GM12878 (cell line): ENCODE results near the gene LHFPL5. TPM values are rescaled to one million over a fixed set of nuclear protein-coding genes. Genes with fewer than 3 reads are reported as not detected.

ENCODE experiments used
- ATAC-seq: fragments of 200-7000 bp; cut with Tn5 transposase; 3 replicates; pipeline ENCODE4 v1.9.1; 2020; ENCODE audit warnings: mild to moderate bottlenecking, moderate library complexity
- BruUV-seq: library from RNA; stranded (reverse); fragments of 400-500 nt; replicated peaks from 2 replicates; lab custom pipeline; 2021; lab: Mats Ljungman, UMichigan
- CTCF ChIA-PET: fragments of 300-600 bp; sonication (Branson Sonifier 250); formaldehyde crosslinking; extraction: SDS; loops from one replicate; lab custom pipeline; 2021; ENCODE audit warnings: inconsistent platforms; lab: Yijun Ruan, JAX
- POLR2A ChIA-PET: fragments of 350-600 bp; formaldehyde crosslinking; extraction: SDS; loops from one replicate; lab custom pipeline; 2021; ENCODE audit warnings: inconsistent platforms; lab: Charles Lee
- RAD21 ChIA-PET: fragments of 300-600 bp; sonication (Branson Sonifier 250); formaldehyde crosslinking; loops from one replicate; lab custom pipeline; 2023; ENCODE audit warnings: antibody characterized with exemption; ENCODE audit not compliant: unreplicated experiment; lab: Charles Lee
- SMC1A ChIA-PET: fragments of 300-600 bp; sonication (Branson Sonifier 250); formaldehyde crosslinking; loops from one replicate; lab custom pipeline; 2023; ENCODE audit not compliant: unreplicated experiment, uncharacterized antibody; lab: Charles Lee
- DNase-seq: peaks from one replicate; pipeline ENCODE4 v3.0.0-alpha.2; 2011; ENCODE audit warnings: low read depth, low spot score
- FAIRE-seq: peaks from 3 replicates; lab custom pipeline; 2011; peaks lifted over from hg19 to GRCh38; lab: Jason Lieb, UNC
- H2AFZ ChIP-seq: 2 replicates; pipeline ENCODE4 v1.6.0; 2011; ENCODE audit warnings: low read depth, low read length, control low read depth; ENCODE audit not compliant: control insufficient read depth
- H3K27ac ChIP-seq: 2 replicates; pipeline ENCODE4 v1.5.1; 2011; ENCODE audit warnings: control low read depth; ENCODE audit not compliant: control insufficient read depth, insufficient read depth
- H3K27me3 ChIP-seq, 2 experiments: replicated peaks in 1 of 2; 2 replicates each; pipeline versions ENCODE4 v1.6.0 to v1.6.1; 2011; ENCODE audit warnings: low read length in 1 of 2; ENCODE audit not compliant: control insufficient read depth in 2 of 2, insufficient read depth in 2 of 2
- H3K36me3 ChIP-seq, 2 experiments: 2 replicates each; pipeline ENCODE4 v1.5.1; 2011; ENCODE audit warnings: low read length in 1 of 2; ENCODE audit not compliant: control insufficient read depth in 2 of 2, insufficient read depth in 2 of 2
- H3K4me1 ChIP-seq: 2 replicates; pipeline ENCODE4 v1.6.1; 2011; ENCODE audit warnings: mild to moderate bottlenecking, low read length, moderate library complexity, mixed read lengths; ENCODE audit not compliant: control insufficient read depth, insufficient read depth
- H3K4me2 ChIP-seq: 2 replicates; pipeline ENCODE4 v1.6.0; 2011; ENCODE audit warnings: control low read depth; ENCODE audit not compliant: control insufficient read depth, insufficient read depth
- H3K4me3 ChIP-seq: fragments of 200-600 bp; sonication (generic); 2 replicates; pipeline ENCODE4 v1.5.1; 2016
- H3K79me2 ChIP-seq: 2 replicates; pipeline ENCODE4 v1.6.0; 2011; ENCODE audit warnings: low read length; ENCODE audit not compliant: control insufficient read depth, insufficient read depth
- H3K9ac ChIP-seq: 2 replicates; pipeline ENCODE4 v1.8.0; 2011; ENCODE audit warnings: low read length, control low read depth, mixed read lengths; ENCODE audit not compliant: control insufficient read depth, insufficient read depth
- H3K9me3 ChIP-seq: replicated peaks from 3 replicates; pipeline ENCODE4 v1.5.1; 2011; ENCODE audit warnings: mild to moderate bottlenecking, low read length; ENCODE audit not compliant: control insufficient read depth, insufficient read depth
- H4K20me1 ChIP-seq: 2 replicates; pipeline ENCODE4 v1.6.0; 2011; ENCODE audit not compliant: control insufficient read depth, insufficient read depth
- BMI1 ChIP-seq: fragments of 450-650 bp; IDR thresholded peaks from 2 replicates; pipeline ENCODE4 v1.6.1; 2016; ENCODE audit warnings: mild to moderate bottlenecking, moderate library complexity, borderline replicate concordance
- CBX5 ChIP-seq: sonication (generic); IDR thresholded peaks from 2 replicates; pipeline ENCODE4 v1.6.1; 2016; ENCODE audit warnings: low read depth, moderate library complexity, mild to moderate bottlenecking, inconsistent platforms
- JUND ChIP-seq: IDR thresholded peaks from 2 replicates; pipeline ENCODE4 v1.6.1; 2012; ENCODE audit warnings: low read depth, mild to moderate bottlenecking, low read length, improper control_type of control experiment, moderate library complexity
- PAX8 ChIP-seq: fragments of 450-650 bp; IDR thresholded peaks from 2 replicates; pipeline ENCODE4 v1.6.1; 2017; ENCODE audit warnings: mild to moderate bottlenecking, moderate library complexity
- SMARCA5 ChIP-seq: fragments of 450-650 bp; IDR thresholded peaks from 2 replicates; pipeline ENCODE4 v1.6.1; 2017; ENCODE audit warnings: mild to moderate bottlenecking
- STAT1 ChIP-seq: fragments of 450-650 bp; conservative IDR thresholded peaks from 2 replicates; pipeline ENCODE4 v1.6.1; 2014; ENCODE audit warnings: antibody characterized with exemption, mild to moderate bottlenecking
- ZZZ3 ChIP-seq: IDR thresholded peaks from 2 replicates; pipeline ENCODE4 v1.6.1; 2011; ENCODE audit warnings: low read depth; ENCODE audit not compliant: control insufficient read depth, insufficient read length
- WGBS: methylation state at CpG from one replicate; pipeline ENCODE4 v1.1.6; 2016; ENCODE audit warnings: low lambda C conversion rate; ENCODE audit not compliant: insufficient replicate concordance, insufficient coverage; ENCODE audit errors: missing lambda C conversion rate; 5-methylcytosine and 5-hydroxymethylcytosine counted together
- in situ Hi-C: fragments of 300-500 bp; cut with MboI; formaldehyde crosslinking; loops from 9 replicates; pipeline ENCODE4 v1.14.3; 2018; ENCODE audit warnings: mixed read lengths
- intact Hi-C: fragments of 100-400 bp; cut with micrococcal nuclease; formaldehyde crosslinking; loops from one replicate; pipeline ENCODE4 v1.14.2; 2022; ENCODE audit not compliant: unreplicated experiment
- polyA plus RNA-seq, 11 experiments: library from polyadenylated mRNA; depleted of rRNA in 4 of 11; unstranded in 6 of 11; stranded (reverse) in 5 of 11; fragments of >200 nt; fragmentation: Nextera tagmentation in 4 of 11; fragmentation: Illumina TruSeq in 1 of 11; extraction: Ambion mirVana in 4 of 11; extraction: Trizol in 1 of 11; gene quantifications; 1 replicate in 1 of 11; 2 replicates in 10 of 11; pipeline versions ENCODE4 v1.2.1 to v1.2.3, GENCODE V29; 2011 to 2016; ENCODE audit warnings: inconsistent platforms in 2 of 11, missing spikeins in 2 of 11, low read depth in 1 of 11
- total RNA-seq, 4 experiments: library from RNA; depleted of rRNA in 3 of 4; stranded (reverse); fragments of >200 nt in 3 of 4; fragmentation: Illumina TruSeq in 1 of 4; extraction: Trizol in 1 of 4; gene quantifications; 2 replicates each; pipeline versions ENCODE4 v1.2.1 to v1.2.3, GENCODE V29; 2013 to 2021
- TF ChIP-seq, protein P1 (sequence below): fragments of 150-350 bp; IDR thresholded peaks from 2 replicates; pipeline ENCODE4 v1.6.1; 2016; ENCODE audit warnings: low read depth, low read length
- TF ChIP-seq, protein P2 (sequence below): IDR thresholded peaks from 2 replicates; pipeline ENCODE4 v1.6.1; 2012; ENCODE audit warnings: low read depth, low read length, improper control_type of control experiment
- TF ChIP-seq, protein P3 (sequence below): fragments of 450-650 bp; IDR thresholded peaks from 2 replicates; pipeline ENCODE4 v1.6.1; 2017; ENCODE audit warnings: mild to moderate bottlenecking, low read depth, inconsistent platforms; ENCODE audit not compliant: poor library complexity, severe bottlenecking
- TF ChIP-seq, protein P4 (sequence below): fragments of 450-650 bp; formaldehyde crosslinking; IDR thresholded peaks from 2 replicates; pipeline ENCODE4 v1.4.0; 2020; ENCODE audit warnings: mild to moderate bottlenecking, moderate library complexity

Gene LHFPL5
- total and polyA plus RNA-seq, 10 of the 15 experiments (the other 5 are each of a cell fraction or from before 2014, with no cell fraction given) = 0.11 TPM; not detected in 9

DNA sequence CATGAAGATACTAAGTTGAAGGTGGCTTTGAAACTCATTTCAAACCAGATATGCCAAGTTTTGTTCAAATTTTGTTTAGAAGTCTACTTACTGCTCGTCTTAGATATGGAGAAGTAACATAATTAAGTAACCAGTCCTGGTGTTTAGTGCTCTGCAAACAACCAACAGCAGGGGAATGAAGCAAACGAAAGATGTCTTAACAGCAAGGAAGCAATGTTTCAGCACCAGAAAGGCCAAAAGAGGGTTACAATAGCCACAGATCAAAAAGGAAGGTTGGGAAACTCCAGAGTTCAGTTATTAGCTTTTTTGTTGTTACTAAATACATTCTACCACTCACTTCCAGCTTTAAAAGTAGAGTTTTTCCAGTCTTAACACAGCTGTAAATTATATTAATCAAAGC is 45.1 kb downstream of the LHFPL5 start (continued):
- TF ChIP-seq, protein P1, sequence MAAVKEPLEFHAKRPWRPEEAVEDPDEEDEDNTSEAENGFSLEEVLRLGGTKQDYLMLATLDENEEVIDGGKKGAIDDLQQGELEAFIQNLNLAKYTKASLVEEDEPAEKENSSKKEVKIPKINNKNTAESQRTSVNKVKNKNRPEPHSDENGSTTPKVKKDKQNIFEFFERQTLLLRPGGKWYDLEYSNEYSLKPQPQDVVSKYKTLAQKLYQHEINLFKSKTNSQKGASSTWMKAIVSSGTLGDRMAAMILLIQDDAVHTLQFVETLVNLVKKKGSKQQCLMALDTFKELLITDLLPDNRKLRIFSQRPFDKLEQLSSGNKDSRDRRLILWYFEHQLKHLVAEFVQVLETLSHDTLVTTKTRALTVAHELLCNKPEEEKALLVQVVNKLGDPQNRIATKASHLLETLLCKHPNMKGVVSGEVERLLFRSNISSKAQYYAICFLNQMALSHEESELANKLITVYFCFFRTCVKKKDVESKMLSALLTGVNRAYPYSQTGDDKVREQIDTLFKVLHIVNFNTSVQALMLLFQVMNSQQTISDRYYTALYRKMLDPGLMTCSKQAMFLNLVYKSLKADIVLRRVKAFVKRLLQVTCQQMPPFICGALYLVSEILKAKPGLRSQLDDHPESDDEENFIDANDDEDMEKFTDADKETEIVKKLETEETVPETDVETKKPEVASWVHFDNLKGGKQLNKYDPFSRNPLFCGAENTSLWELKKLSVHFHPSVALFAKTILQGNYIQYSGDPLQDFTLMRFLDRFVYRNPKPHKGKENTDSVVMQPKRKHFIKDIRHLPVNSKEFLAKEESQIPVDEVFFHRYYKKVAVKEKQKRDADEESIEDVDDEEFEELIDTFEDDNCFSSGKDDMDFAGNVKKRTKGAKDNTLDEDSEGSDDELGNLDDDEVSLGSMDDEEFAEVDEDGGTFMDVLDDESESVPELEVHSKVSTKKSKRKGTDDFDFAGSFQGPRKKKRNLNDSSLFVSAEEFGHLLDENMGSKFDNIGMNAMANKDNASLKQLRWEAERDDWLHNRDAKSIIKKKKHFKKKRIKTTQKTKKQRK = no peak
- TF ChIP-seq, protein P2, sequence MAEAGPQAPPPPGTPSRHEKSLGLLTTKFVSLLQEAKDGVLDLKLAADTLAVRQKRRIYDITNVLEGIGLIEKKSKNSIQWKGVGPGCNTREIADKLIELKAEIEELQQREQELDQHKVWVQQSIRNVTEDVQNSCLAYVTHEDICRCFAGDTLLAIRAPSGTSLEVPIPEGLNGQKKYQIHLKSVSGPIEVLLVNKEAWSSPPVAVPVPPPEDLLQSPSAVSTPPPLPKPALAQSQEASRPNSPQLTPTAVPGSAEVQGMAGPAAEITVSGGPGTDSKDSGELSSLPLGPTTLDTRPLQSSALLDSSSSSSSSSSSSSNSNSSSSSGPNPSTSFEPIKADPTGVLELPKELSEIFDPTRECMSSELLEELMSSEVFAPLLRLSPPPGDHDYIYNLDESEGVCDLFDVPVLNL = no peak
- TF ChIP-seq, protein P3, sequence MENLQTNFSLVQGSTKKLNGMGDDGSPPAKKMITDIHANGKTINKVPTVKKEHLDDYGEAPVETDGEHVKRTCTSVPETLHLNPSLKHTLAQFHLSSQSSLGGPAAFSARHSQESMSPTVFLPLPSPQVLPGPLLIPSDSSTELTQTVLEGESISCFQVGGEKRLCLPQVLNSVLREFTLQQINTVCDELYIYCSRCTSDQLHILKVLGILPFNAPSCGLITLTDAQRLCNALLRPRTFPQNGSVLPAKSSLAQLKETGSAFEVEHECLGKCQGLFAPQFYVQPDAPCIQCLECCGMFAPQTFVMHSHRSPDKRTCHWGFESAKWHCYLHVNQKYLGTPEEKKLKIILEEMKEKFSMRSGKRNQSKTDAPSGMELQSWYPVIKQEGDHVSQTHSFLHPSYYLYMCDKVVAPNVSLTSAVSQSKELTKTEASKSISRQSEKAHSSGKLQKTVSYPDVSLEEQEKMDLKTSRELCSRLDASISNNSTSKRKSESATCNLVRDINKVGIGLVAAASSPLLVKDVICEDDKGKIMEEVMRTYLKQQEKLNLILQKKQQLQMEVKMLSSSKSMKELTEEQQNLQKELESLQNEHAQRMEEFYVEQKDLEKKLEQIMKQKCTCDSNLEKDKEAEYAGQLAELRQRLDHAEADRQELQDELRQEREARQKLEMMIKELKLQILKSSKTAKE = no peak

DNA sequence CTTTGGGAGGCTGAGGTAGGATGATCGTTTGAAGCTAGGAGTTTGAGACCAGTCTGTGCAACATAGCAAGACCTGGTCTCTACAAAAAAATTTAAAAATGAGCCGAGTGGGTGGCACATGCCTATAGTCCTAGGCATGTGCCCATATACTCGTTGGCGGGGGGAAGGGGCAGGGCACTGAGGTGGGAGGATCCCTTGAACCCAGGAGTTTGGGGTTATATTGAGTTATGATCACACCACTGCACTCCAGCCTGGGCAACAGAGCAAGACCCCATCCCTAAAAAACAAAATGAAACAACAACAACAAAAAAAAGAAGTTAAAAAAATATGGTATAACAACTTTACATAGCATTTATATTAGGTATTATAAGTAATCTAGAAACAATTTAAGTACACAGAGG is 47.8 kb downstream of the LHFPL5 start:
- RAD21 ChIA-PET = no interaction called here
- H4K20me1 ChIP-seq = no peaks in the 10 kb centered on the region
- H3K79me2 ChIP-seq = no peaks in the 10 kb centered on the region
- H3K4me1 ChIP-seq = no peaks in the 10 kb centered on the region
- 96% methylated on average over 4 of the region's 4 CpGs for WGBS
- H3K4me2 ChIP-seq = no peak overlapping the region
- no peak overlapping the region for H3K27ac ChIP-seq
- no TSS peak for BruUV-seq
- DNase-seq (no peak), ATAC-seq (no peak), FAIRE-seq (no peak)
- SMC1A ChIA-PET = interaction anchor here (0.6 kb wide), 1 partner anchor 29 kb away, joined by 3 read pairs; no protein-coding TSS in a partner anchor
- in situ Hi-C loops = no loop called here
- no peak overlapping the region for H3K9ac ChIP-seq
- H3K9me3 ChIP-seq = no peaks in the 10 kb centered on the region; the same call in 1 of the 3 replicates
- POLR2A ChIA-PET = no interaction called here
- no peak overlapping the region for H3K4me3 ChIP-seq
- H2AFZ ChIP-seq = no peak overlapping the region
- no peaks in the 10 kb centered on the region for H3K27me3 ChIP-seq
- intact Hi-C loops = no loop called here
- CTCF ChIA-PET = no interaction called here
- H3K36me3 ChIP-seq = peaks cover 8 to 18% of the 10 kb centered on the region in 2 experiments
- no peak for TF ChIP-seq ZZZ3
- no peak for TF ChIP-seq STAT1
- TF ChIP-seq JUND = no peak
- TF ChIP-seq, protein P4, sequence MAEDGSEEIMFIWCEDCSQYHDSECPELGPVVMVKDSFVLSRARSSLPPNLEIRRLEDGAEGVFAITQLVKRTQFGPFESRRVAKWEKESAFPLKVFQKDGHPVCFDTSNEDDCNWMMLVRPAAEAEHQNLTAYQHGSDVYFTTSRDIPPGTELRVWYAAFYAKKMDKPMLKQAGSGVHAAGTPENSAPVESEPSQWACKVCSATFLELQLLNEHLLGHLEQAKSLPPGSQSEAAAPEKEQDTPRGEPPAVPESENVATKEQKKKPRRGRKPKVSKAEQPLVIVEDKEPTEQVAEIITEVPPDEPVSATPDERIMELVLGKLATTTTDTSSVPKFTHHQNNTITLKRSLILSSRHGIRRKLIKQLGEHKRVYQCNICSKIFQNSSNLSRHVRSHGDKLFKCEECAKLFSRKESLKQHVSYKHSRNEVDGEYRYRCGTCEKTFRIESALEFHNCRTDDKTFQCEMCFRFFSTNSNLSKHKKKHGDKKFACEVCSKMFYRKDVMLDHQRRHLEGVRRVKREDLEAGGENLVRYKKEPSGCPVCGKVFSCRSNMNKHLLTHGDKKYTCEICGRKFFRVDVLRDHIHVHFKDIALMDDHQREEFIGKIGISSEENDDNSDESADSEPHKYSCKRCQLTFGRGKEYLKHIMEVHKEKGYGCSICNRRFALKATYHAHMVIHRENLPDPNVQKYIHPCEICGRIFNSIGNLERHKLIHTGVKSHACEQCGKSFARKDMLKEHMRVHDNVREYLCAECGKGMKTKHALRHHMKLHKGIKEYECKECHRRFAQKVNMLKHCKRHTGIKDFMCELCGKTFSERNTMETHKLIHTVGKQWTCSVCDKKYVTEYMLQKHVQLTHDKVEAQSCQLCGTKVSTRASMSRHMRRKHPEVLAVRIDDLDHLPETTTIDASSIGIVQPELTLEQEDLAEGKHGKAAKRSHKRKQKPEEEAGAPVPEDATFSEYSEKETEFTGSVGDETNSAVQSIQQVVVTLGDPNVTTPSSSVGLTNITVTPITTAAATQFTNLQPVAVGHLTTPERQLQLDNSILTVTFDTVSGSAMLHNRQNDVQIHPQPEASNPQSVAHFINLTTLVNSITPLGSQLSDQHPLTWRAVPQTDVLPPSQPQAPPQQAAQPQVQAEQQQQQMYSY (CRISPR knock-in tag) = no peak
- TF ChIP-seq CBX5 = no peak
- no peak for TF ChIP-seq BMI1
- TF ChIP-seq PAX8 = no peak
- no peak for TF ChIP-seq SMARCA5
